PC-3 (cell line): ENCODE measurements around the gene RGS11. TPM values are rescaled to one million over a fixed set of nuclear protein-coding genes. Genes with fewer than 3 reads are reported as not detected.
A peak's percentile ranks its signal among the peaks of the same experiment; 100 is the strongest.

Source experiments
- ATAC-seq: fragments of 200-7000 bp; cut with Tn5 transposase; 2 replicates; pipeline ENCODE4 v1.9.1; 2020; ENCODE audit warnings: mild to moderate bottlenecking, moderate library complexity
- BruUV-seq: library from RNA; stranded (reverse); fragments of 400-500 nt; replicated peaks from 2 replicates; lab custom pipeline; 2021; lab: Mats Ljungman, UMichigan
- CTCF ChIA-PET: fragments of 300-600 bp; sonication (Branson Sonifier 250); formaldehyde crosslinking; loops from one replicate; lab custom pipeline; 2022; ENCODE audit warnings: antibody characterized with exemption; lab: Charles Lee
- POLR2A ChIA-PET: fragments of 300-600 bp; sonication (Branson Sonifier 250); formaldehyde crosslinking; loops from one replicate; lab custom pipeline; 2022; ENCODE audit warnings: antibody characterized with exemption; ENCODE audit not compliant: unreplicated experiment; lab: Charles Lee
- DNase-seq: peaks from one replicate; pipeline ENCODE4 v3.0.0-alpha.2; 2015
- H2AFZ ChIP-seq: fragments of 300-600 bp; sonication (generic); 2 replicates; pipeline ENCODE4 v1.6.0; 2016; ENCODE audit warnings: antibody characterized with exemption, low read length
- H3F3A ChIP-seq: fragments of 300-600 bp; sonication (generic); one replicate; pipeline ENCODE4 v1.6.0; 2017; ENCODE audit warnings: antibody characterized with exemption, low read length, control low read depth, mild to moderate bottlenecking; ENCODE audit not compliant: unreplicated experiment
- H3K27ac ChIP-seq: fragments of 300-600 bp; sonication (generic); 2 replicates; pipeline ENCODE4 v1.5.1; 2016; ENCODE audit warnings: mild to moderate bottlenecking, low read length
- H3K27me3 ChIP-seq: fragments of 300-600 bp; sonication (generic); 2 replicates; pipeline ENCODE4 v1.6.1; 2016; ENCODE audit warnings: low read length, mixed read lengths
- H3K36me3 ChIP-seq: fragments of 300-600 bp; sonication (generic); 2 replicates; pipeline ENCODE4 v1.6.1; 2016; ENCODE audit warnings: low read depth, mixed run types, low read length, mixed read lengths
- H3K4me1 ChIP-seq: fragments of 300-600 bp; sonication (generic); 2 replicates; pipeline ENCODE4 v1.5.1; 2016; ENCODE audit warnings: low read length; ENCODE audit not compliant: insufficient read depth
- H3K4me2 ChIP-seq: fragments of 300-600 bp; sonication (generic); 2 replicates; pipeline ENCODE4 v1.6.0; 2016; ENCODE audit warnings: low read length
- H3K4me3 ChIP-seq: fragments of 300-600 bp; sonication (generic); 2 replicates; pipeline ENCODE4 v1.5.1; 2016; ENCODE audit warnings: mild to moderate bottlenecking, low read length, mixed read lengths
- H3K79me2 ChIP-seq: fragments of 300-600 bp; sonication (generic); 2 replicates; pipeline ENCODE4 v1.6.1; 2017; ENCODE audit warnings: low read length, mixed read lengths
- H3K9ac ChIP-seq: fragments of 300-600 bp; sonication (generic); 2 replicates; pipeline ENCODE4 v1.6.0; 2016; ENCODE audit warnings: mild to moderate bottlenecking, low read length
- H3K9me2 ChIP-seq: fragments of 300-600 bp; sonication (generic); replicated peaks from 2 replicates; pipeline ENCODE4 v1.6.1; 2016; ENCODE audit warnings: mixed run types, low read length, mixed read lengths
- H3K9me3 ChIP-seq: fragments of 300-600 bp; sonication (generic); 2 replicates; pipeline ENCODE4 v1.6.1; 2016; ENCODE audit warnings: low read length, mixed read lengths
- H4K20me1 ChIP-seq: fragments of 300-600 bp; sonication (generic); 2 replicates; pipeline ENCODE4 v1.6.1; 2016; ENCODE audit warnings: low read length, mixed read lengths
- EZH2 ChIP-seq: fragments of 300-600 bp; sonication (generic); IDR thresholded peaks from one replicate; pipeline ENCODE4 v1.6.1; 2017; ENCODE audit warnings: antibody characterized with exemption, mild to moderate bottlenecking, low read length; ENCODE audit not compliant: unreplicated experiment
- EZH2phosphoT487 ChIP-seq: fragments of 300-600 bp; sonication (generic); IDR thresholded peaks from 2 replicates; pipeline ENCODE4 v1.6.1; 2018; ENCODE audit warnings: mild to moderate bottlenecking, antibody characterized with exemption, low read length, borderline replicate concordance
- intact Hi-C: fragments of 100-400 bp; cut with micrococcal nuclease; formaldehyde crosslinking; loops from 2 replicates; pipeline ENCODE4 v1.9.0; 2023
- total RNA-seq: library from RNA; depleted of rRNA; stranded (reverse); fragments of >200 nt; gene quantifications from 2 replicates; pipeline ENCODE4 v1.2.3, GENCODE V29; 2014
- TF ChIP-seq, protein P1 (sequence below): fragments of 300-600 bp; sonication (generic); conservative IDR thresholded peaks from 2 replicates; pipeline ENCODE4 v1.5.1; 2017; ENCODE audit warnings: antibody characterized with exemption, low read depth, mild to moderate bottlenecking, low read length

The RGS11 gene
- total RNA-seq, 1 experiment from 2014 or later: 1.2 TPM

DNA sequence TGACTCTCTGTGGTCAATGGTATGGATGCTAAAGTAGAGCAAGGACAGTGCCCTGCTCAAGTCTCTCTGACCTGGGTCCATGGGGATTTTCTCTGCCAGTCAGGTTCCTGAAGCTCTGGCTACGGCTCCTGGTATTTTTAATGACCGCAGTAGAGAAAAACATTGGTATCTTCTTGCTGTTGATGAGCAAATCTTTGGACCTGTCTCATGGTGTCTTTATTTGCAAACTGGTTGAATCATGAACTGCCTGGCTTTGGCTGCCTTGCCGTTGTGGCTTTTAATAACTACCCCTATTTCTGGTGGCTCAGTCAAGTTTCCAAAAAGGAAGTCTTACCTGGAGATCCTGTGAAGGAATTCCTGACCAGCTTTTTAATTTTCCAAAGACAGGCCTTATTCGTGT is 32.4 kb downstream of the RGS11 start:
- no peak overlapping the region for H2AFZ ChIP-seq
- H3K9ac ChIP-seq: no peak overlapping the region
- no TSS peak for BruUV-seq
- H3K79me2 ChIP-seq: no peaks in the 10 kb centered on the region
- H3K4me3 ChIP-seq: no peak overlapping the region
- DNase-seq (no peak), ATAC-seq (no peak)
- H3K36me3 ChIP-seq: no peaks in the 10 kb centered on the region
- H3F3A ChIP-seq: no peaks in the 10 kb centered on the region
- intact Hi-C loops: no loop called here
- POLR2A ChIA-PET: no interaction called here
- no peaks in the 10 kb centered on the region for H3K27me3 ChIP-seq
- no peak overlapping the region for H3K27ac ChIP-seq
- CTCF ChIA-PET: interaction anchor here (0.7 kb wide), 1 partner anchor 110 kb away, joined by 3 read pairs; no protein-coding TSS in a partner anchor
- no peak for TF ChIP-seq EZH2phosphoT487
- no peak for TF ChIP-seq EZH2
- TF ChIP-seq, protein P1, sequence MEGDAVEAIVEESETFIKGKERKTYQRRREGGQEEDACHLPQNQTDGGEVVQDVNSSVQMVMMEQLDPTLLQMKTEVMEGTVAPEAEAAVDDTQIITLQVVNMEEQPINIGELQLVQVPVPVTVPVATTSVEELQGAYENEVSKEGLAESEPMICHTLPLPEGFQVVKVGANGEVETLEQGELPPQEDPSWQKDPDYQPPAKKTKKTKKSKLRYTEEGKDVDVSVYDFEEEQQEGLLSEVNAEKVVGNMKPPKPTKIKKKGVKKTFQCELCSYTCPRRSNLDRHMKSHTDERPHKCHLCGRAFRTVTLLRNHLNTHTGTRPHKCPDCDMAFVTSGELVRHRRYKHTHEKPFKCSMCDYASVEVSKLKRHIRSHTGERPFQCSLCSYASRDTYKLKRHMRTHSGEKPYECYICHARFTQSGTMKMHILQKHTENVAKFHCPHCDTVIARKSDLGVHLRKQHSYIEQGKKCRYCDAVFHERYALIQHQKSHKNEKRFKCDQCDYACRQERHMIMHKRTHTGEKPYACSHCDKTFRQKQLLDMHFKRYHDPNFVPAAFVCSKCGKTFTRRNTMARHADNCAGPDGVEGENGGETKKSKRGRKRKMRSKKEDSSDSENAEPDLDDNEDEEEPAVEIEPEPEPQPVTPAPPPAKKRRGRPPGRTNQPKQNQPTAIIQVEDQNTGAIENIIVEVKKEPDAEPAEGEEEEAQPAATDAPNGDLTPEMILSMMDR: no peak
- no peaks in the 10 kb centered on the region for H3K9me2 ChIP-seq
- H3K9me3 ChIP-seq: no peaks in the 10 kb centered on the region
- H3K4me2 ChIP-seq: no peak overlapping the region
- H4K20me1 ChIP-seq: no peaks in the 10 kb centered on the region
- no peaks in the 10 kb centered on the region for H3K4me1 ChIP-seq

DNA sequence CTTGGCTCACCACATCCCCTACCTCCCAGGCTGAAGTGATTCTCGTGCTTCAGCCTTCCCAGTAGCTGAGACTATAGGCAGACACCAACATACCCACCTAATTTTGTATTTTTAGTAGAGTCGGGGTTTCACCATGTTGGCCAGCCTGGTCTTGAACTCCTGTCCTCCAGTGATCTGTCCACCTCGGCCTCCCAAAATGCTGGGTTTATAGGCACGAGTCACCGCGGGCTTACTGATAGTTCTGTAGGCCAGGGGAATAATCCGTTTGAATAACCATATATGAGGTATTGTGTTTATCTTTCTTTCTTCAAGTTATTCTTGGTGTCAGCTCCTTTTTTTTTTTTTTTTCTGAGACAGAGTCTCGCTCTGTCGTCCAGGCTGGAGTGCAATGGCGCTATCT is 33.5 kb downstream of the RGS11 start:
- POLR2A ChIA-PET: interaction anchor here (0.6 kb wide), 1 partner anchor 12 kb away, joined by 19 read pairs; no protein-coding TSS in a partner anchor
- Histone ChIP-seq H3F3A (no peaks in the 10 kb centered on the region), H3K27me3 (no peaks in the 10 kb centered on the region), H3K36me3 (no peaks in the 10 kb centered on the region), H3K9me2 (no peaks in the 10 kb centered on the region), H3K79me2 (no peaks in the 10 kb centered on the region), H4K20me1 (no peaks in the 10 kb centered on the region), H3K4me2 (no peak overlapping the region), H3K9me3 (no peaks in the 10 kb centered on the region), H3K9ac (no peak overlapping the region), H3K27ac (no peak overlapping the region), H2AFZ (no peak overlapping the region), H3K4me1 (no peaks in the 10 kb centered on the region), H3K4me3 (no peak overlapping the region)
- intact Hi-C loops: no loop called here
- TF ChIP-seq, protein P1: no peak
- TF ChIP-seq EZH2phosphoT487: no peak
- no peak for TF ChIP-seq EZH2
- CTCF ChIA-PET: interaction anchor here (0.7 kb wide), 1 partner anchor 111 kb away, joined by 6 read pairs; no protein-coding TSS in a partner anchor
- no peak for DNase-seq
- BruUV-seq: no TSS peak
- ATAC-seq: 0 out of 2 replicates have a peak, but pooled peaks have one; percentile 15

DNA sequence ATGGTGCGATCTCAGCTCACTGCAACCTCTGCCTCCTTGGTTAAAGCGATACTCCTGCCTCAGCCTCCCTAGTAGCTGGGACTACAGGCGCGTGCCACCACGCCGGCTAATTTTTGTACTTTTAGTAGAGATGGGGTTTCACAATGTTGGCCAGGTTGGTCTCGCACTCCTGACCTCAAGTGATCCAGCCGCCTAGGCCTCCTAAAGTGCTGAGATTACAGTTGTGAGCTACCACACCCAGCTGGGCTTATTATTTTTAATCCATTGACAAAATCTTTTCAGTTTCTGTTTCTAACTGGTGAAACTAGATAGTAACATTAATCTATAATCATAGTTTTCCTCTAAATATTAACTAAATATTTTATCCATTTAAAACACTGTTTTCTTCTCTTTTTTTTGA is 35.2 kb downstream of the RGS11 start:
- Histone ChIP-seq H3K27ac (no peak overlapping the region), H3K4me2 (no peak overlapping the region), H3K9ac (no peak overlapping the region), H2AFZ (no peak overlapping the region), H3K27me3 (no peaks in the 10 kb centered on the region), H3K9me3 (no peaks in the 10 kb centered on the region), H3K79me2 (no peaks in the 10 kb centered on the region), H3F3A (no peaks in the 10 kb centered on the region), H3K4me3 (no peak overlapping the region), H3K4me1 (no peaks in the 10 kb centered on the region), H3K36me3 (no peaks in the 10 kb centered on the region), H3K9me2 (no peaks in the 10 kb centered on the region), H4K20me1 (no peaks in the 10 kb centered on the region)
- no peak for ATAC-seq
- ChIA-PET CTCF (no interaction called here), POLR2A (no interaction called here)
- TF ChIP-seq EZH2phosphoT487: no peak
- intact Hi-C loops: no loop called here
- no peak for DNase-seq
- no TSS peak for BruUV-seq
